ENCODE measurements around the gene UCP1.

The UCP1 gene

DNA sequence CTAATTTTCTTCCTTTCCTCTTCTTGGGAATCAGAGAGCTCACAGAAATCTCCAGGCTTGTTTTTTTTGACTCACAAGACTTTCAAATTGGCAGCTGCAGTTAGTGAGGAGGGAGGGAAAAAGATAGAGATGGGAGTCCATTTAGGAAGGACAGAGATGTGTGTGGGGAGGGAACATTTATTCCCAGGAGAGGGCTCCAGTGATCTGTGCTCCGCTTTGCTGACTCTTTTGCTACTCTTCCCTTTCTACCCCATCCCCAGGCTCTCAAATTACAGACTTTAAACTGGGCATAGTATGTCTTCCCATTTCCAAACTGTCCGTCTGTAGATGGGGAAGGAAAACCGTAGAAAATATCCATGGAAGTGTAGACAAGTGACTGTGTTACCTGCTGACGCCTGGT lies 39.1 kb upstream of the UCP1 start:
- no peak for TF ChIP-seq ZFX (IDR thresholded peaks at IDR 0.05)
- TF ChIP-seq, protein P1, sequence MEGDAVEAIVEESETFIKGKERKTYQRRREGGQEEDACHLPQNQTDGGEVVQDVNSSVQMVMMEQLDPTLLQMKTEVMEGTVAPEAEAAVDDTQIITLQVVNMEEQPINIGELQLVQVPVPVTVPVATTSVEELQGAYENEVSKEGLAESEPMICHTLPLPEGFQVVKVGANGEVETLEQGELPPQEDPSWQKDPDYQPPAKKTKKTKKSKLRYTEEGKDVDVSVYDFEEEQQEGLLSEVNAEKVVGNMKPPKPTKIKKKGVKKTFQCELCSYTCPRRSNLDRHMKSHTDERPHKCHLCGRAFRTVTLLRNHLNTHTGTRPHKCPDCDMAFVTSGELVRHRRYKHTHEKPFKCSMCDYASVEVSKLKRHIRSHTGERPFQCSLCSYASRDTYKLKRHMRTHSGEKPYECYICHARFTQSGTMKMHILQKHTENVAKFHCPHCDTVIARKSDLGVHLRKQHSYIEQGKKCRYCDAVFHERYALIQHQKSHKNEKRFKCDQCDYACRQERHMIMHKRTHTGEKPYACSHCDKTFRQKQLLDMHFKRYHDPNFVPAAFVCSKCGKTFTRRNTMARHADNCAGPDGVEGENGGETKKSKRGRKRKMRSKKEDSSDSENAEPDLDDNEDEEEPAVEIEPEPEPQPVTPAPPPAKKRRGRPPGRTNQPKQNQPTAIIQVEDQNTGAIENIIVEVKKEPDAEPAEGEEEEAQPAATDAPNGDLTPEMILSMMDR (conservative IDR thresholded peaks at IDR 0.05), result no peak
- H3K27ac ChIP-seq, result no peak overlapping the region

DNA sequence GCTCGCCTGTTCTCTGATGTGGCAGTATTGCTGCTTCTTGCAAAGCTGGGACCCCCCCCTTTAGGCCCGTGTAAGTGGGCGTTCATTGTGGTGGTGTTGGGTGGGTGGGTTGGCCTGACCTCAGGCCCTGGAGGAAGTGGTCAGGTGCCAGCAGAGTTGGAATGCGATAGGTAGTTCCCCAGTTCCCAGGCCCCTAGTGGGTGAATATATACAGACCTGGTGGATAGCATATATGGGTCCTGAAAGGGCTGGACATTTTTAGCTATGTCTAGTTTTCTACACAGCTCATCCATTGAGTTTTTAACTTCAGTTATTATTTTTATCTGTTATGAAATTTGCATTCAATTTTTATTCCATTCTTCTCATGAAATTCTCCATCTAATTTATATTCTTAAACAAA lies 35.8 kb upstream of the UCP1 start:
- TF ChIP-seq, protein P1 (conservative IDR thresholded peaks at IDR 0.05), result no peak
- no peak for TF ChIP-seq ZFX (IDR thresholded peaks at IDR 0.05)
- no peak overlapping the region for H3K27ac ChIP-seq

DNA sequence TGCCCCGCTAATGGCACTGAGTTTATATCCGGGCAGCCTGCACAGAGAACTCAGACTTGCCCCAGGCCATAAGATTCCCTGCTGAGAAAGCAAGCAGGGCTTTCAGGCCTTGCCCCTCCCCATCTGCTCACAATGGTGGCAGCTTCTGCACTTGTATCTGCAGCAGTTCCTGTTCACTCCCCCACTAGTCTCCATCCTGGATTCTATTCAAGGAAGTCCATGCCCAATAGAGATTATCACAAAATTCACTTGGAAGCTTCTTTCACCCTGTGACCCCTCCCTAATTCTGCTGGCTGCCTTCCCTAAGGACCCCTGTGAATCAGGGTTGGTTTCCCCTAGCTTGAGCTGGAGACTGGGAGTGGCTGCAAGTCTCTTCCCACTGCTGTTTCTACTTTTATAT lies 34.5 kb upstream of the UCP1 start:
- no peak overlapping the region for H3K27ac ChIP-seq
- no peak for TF ChIP-seq ZFX (IDR thresholded peaks at IDR 0.05)
- TF ChIP-seq, protein P1 (conservative IDR thresholded peaks at IDR 0.05), result no peak

DNA sequence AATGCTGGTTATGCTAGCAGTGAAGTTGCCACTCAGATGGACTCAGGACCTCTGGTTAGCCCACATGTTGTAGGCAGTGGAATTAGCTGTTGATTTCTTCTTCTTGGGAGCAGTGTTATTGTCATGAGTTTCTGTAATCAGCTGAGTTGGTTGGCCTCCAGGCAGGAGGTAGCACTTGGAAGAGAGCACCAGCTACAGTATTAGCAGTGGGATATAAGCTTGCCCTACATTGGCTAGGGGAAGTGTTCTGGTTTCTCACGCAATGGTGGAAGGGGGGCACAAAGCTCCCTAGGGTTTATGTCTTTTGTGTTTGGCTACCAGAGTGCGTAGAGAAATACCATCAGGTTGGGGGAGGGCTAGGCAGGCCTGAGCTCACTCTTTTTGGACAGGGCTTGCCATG lies 34.0 kb upstream of the UCP1 start:
- H3K27ac ChIP-seq, result no peak overlapping the region
- TF ChIP-seq, protein P1 (conservative IDR thresholded peaks at IDR 0.05), result no peak
- no peak for TF ChIP-seq ZFX (IDR thresholded peaks at IDR 0.05)

DNA sequence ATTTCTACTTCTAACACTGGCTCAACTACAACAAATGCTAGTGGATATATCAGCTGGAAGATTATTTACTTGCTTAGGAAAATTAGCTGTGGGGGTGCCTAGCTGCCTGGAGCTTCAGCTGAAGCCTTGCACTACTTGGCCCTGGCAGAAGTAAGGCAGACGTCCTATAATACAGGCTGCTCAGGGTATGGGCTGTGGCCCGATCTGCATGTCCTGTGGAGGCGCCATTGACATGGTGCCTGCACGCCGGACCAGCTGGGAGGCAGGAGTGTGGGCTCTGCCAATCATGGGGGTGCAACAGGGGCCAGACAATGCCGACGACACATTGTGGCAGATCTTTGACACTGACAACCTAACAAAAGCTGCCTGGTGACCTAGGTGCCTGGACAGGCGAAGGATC lies 31.6 kb upstream of the UCP1 start:
- H3K27ac ChIP-seq, result no peak overlapping the region
- TF ChIP-seq, protein P1 (conservative IDR thresholded peaks at IDR 0.05), result no peak
- TF ChIP-seq ZFX (IDR thresholded peaks at IDR 0.05), result no peak

DNA sequence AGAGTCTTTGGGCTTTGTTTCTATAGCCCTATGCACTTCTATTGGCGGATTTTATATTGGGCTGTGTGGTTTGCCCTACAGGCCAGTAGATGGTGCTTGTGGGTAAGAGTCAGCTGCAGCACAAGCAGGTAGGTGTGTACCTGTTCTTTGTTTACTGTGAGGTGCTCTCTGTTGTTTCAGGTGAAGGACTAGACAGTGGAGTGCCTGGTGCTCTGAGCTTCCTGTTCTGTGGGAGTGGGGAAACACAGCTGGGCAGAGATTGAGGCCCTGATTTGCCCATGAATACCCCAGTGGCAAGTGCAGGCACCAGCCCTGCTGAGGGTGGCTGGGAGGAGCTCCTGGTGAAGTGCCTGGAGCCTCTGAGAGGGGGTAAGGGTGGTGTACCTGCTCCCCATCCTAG lies 26.3 kb upstream of the UCP1 start:
- no peak overlapping the region for H3K27ac ChIP-seq
- TF ChIP-seq, protein P1 (conservative IDR thresholded peaks at IDR 0.05), result peak; percentile 83
- no peak for TF ChIP-seq ZFX (IDR thresholded peaks at IDR 0.05)

DNA sequence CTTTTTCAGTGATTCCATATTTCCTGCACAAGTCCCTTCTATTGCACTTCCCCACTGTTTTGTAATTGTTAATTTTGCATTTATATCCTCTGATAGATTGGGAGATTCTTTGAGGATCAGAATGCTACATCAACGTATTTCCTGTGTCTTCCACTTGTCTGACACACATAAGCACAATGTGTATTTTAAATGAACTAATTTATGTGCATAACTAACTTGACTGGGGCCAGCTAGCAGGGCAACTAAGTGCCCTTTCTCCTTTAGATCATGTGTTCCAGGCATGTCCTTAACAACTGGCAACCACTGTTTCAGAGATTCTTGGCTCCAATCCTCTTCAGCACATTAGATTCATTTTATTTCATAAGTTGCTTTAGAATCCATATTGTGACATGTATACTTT lies 15.7 kb upstream of the UCP1 start:
- H3K27ac ChIP-seq, result no peak overlapping the region
- TF ChIP-seq, protein P1 (conservative IDR thresholded peaks at IDR 0.05), result no peak
- no peak for TF ChIP-seq ZFX (IDR thresholded peaks at IDR 0.05)
